GM12878 (cell line): ENCODE results near the gene BARHL1. TPM values are rescaled to one million over a fixed set of nuclear protein-coding genes. Genes with fewer than 3 reads are reported as not detected.

Experiments used
- ATAC-seq: fragments of 200-7000 bp; cut with Tn5 transposase; 3 replicates; pipeline ENCODE4 v1.9.1; 2020; ENCODE audit warnings: mild to moderate bottlenecking, moderate library complexity
- BruUV-seq: library from RNA; stranded (reverse); fragments of 400-500 nt; replicated peaks from 2 replicates; lab custom pipeline; 2021; lab: Mats Ljungman, UMichigan
- CTCF ChIA-PET: fragments of 300-600 bp; sonication (Branson Sonifier 250); formaldehyde crosslinking; extraction: SDS; loops from one replicate; lab custom pipeline; 2021; ENCODE audit warnings: inconsistent platforms; lab: Yijun Ruan, JAX
- POLR2A ChIA-PET: fragments of 350-600 bp; formaldehyde crosslinking; extraction: SDS; loops from one replicate; lab custom pipeline; 2021; ENCODE audit warnings: inconsistent platforms; lab: Charles Lee
- RAD21 ChIA-PET: fragments of 300-600 bp; sonication (Branson Sonifier 250); formaldehyde crosslinking; loops from one replicate; lab custom pipeline; 2023; ENCODE audit warnings: antibody characterized with exemption; ENCODE audit not compliant: unreplicated experiment; lab: Charles Lee
- SMC1A ChIA-PET: fragments of 300-600 bp; sonication (Branson Sonifier 250); formaldehyde crosslinking; loops from one replicate; lab custom pipeline; 2023; ENCODE audit not compliant: unreplicated experiment, uncharacterized antibody; lab: Charles Lee
- DNase-seq: peaks from one replicate; pipeline ENCODE4 v3.0.0-alpha.2; 2011; ENCODE audit warnings: low read depth, low spot score
- FAIRE-seq: peaks from 3 replicates; lab custom pipeline; 2011; peaks lifted over from hg19 to GRCh38; lab: Jason Lieb, UNC
- H2AFZ ChIP-seq: 2 replicates; pipeline ENCODE4 v1.6.0; 2011; ENCODE audit warnings: low read depth, low read length, control low read depth; ENCODE audit not compliant: control insufficient read depth
- H3K27ac ChIP-seq: 2 replicates; pipeline ENCODE4 v1.5.1; 2011; ENCODE audit warnings: control low read depth; ENCODE audit not compliant: control insufficient read depth, insufficient read depth
- H3K27me3 ChIP-seq, 2 experiments: replicated peaks in 1 of 2; 2 replicates each; pipeline versions ENCODE4 v1.6.0 to v1.6.1; 2011; ENCODE audit warnings: low read length in 1 of 2; ENCODE audit not compliant: control insufficient read depth in 2 of 2, insufficient read depth in 2 of 2
- H3K36me3 ChIP-seq, 2 experiments: 2 replicates each; pipeline ENCODE4 v1.5.1; 2011; ENCODE audit warnings: low read length in 1 of 2; ENCODE audit not compliant: control insufficient read depth in 2 of 2, insufficient read depth in 2 of 2
- H3K4me1 ChIP-seq: 2 replicates; pipeline ENCODE4 v1.6.1; 2011; ENCODE audit warnings: mild to moderate bottlenecking, low read length, moderate library complexity, mixed read lengths; ENCODE audit not compliant: control insufficient read depth, insufficient read depth
- H3K4me2 ChIP-seq: 2 replicates; pipeline ENCODE4 v1.6.0; 2011; ENCODE audit warnings: control low read depth; ENCODE audit not compliant: control insufficient read depth, insufficient read depth
- H3K4me3 ChIP-seq: fragments of 200-600 bp; sonication (generic); 2 replicates; pipeline ENCODE4 v1.5.1; 2016
- H3K79me2 ChIP-seq: 2 replicates; pipeline ENCODE4 v1.6.0; 2011; ENCODE audit warnings: low read length; ENCODE audit not compliant: control insufficient read depth, insufficient read depth
- H3K9ac ChIP-seq: 2 replicates; pipeline ENCODE4 v1.8.0; 2011; ENCODE audit warnings: low read length, control low read depth, mixed read lengths; ENCODE audit not compliant: control insufficient read depth, insufficient read depth
- H3K9me3 ChIP-seq: replicated peaks from 3 replicates; pipeline ENCODE4 v1.5.1; 2011; ENCODE audit warnings: mild to moderate bottlenecking, low read length; ENCODE audit not compliant: control insufficient read depth, insufficient read depth
- H4K20me1 ChIP-seq: 2 replicates; pipeline ENCODE4 v1.6.0; 2011; ENCODE audit not compliant: control insufficient read depth, insufficient read depth
- CBX5 ChIP-seq: sonication (generic); IDR thresholded peaks from 2 replicates; pipeline ENCODE4 v1.6.1; 2016; ENCODE audit warnings: low read depth, moderate library complexity, mild to moderate bottlenecking, inconsistent platforms
- MYB ChIP-seq: fragments of 150-350 bp; IDR thresholded peaks from 2 replicates; pipeline ENCODE4 v1.6.1; 2014; ENCODE audit warnings: mild to moderate bottlenecking, low read depth, low read length, borderline replicate concordance
- POLR2AphosphoS2 ChIP-seq: IDR thresholded peaks from 2 replicates; pipeline ENCODE4 v1.6.1; 2011; ENCODE audit warnings: low read depth, mild to moderate bottlenecking, low read length, improper control_type of control experiment, moderate library complexity
- POLR2AphosphoS5 ChIP-seq: IDR thresholded peaks from 2 replicates; pipeline ENCODE4 v1.6.1; 2011; ENCODE audit warnings: mild to moderate bottlenecking, low read length, inconsistent platforms
- SMC3 ChIP-seq: IDR thresholded peaks from 2 replicates; pipeline ENCODE4 v1.6.1; 2011; ENCODE audit warnings: low read length, improper control_type of control experiment, borderline replicate concordance
- WGBS: methylation state at CpG from one replicate; pipeline ENCODE4 v1.1.6; 2016; ENCODE audit warnings: low lambda C conversion rate; ENCODE audit not compliant: insufficient replicate concordance, insufficient coverage; ENCODE audit errors: missing lambda C conversion rate; 5-methylcytosine and 5-hydroxymethylcytosine counted together
- in situ Hi-C: fragments of 300-500 bp; cut with MboI; formaldehyde crosslinking; loops from 9 replicates; pipeline ENCODE4 v1.14.3; 2018; ENCODE audit warnings: mixed read lengths
- intact Hi-C: fragments of 100-400 bp; cut with micrococcal nuclease; formaldehyde crosslinking; loops from one replicate; pipeline ENCODE4 v1.14.2; 2022; ENCODE audit not compliant: unreplicated experiment
- polyA plus RNA-seq, 11 experiments: library from polyadenylated mRNA; depleted of rRNA in 4 of 11; unstranded in 6 of 11; stranded (reverse) in 5 of 11; fragments of >200 nt; fragmentation: Nextera tagmentation in 4 of 11; fragmentation: Illumina TruSeq in 1 of 11; extraction: Ambion mirVana in 4 of 11; extraction: Trizol in 1 of 11; gene quantifications; 1 replicate in 1 of 11; 2 replicates in 10 of 11; pipeline versions ENCODE4 v1.2.1 to v1.2.3, GENCODE V29; 2011 to 2016; ENCODE audit warnings: inconsistent platforms in 2 of 11, missing spikeins in 2 of 11, low read depth in 1 of 11
- total RNA-seq, 4 experiments: library from RNA; depleted of rRNA in 3 of 4; stranded (reverse); fragments of >200 nt in 3 of 4; fragmentation: Illumina TruSeq in 1 of 4; extraction: Trizol in 1 of 4; gene quantifications; 2 replicates each; pipeline versions ENCODE4 v1.2.1 to v1.2.3, GENCODE V29; 2013 to 2021
- TF ChIP-seq, protein P1 (sequence below): fragments of 450-650 bp; formaldehyde crosslinking; IDR thresholded peaks from 2 replicates; pipeline ENCODE4 v1.4.0; 2020; ENCODE audit warnings: mild to moderate bottlenecking, moderate library complexity
- TF ChIP-seq, protein P2 (sequence below): fragments of 450-650 bp; formaldehyde crosslinking; IDR thresholded peaks from 2 replicates; pipeline ENCODE4 v1.4.0; 2022; ENCODE audit warnings: mild to moderate bottlenecking, moderate library complexity
- TF ChIP-seq, protein P3 (sequence below): fragments of 450-650 bp; IDR thresholded peaks from 2 replicates; pipeline ENCODE4 v1.6.1; 2017; ENCODE audit warnings: mild to moderate bottlenecking, low read depth, inconsistent platforms; ENCODE audit not compliant: poor library complexity, severe bottlenecking
- TF ChIP-seq, protein P4 (sequence below): fragments of 450-650 bp; IDR thresholded peaks from 2 replicates; pipeline ENCODE4 v1.6.1; 2014; ENCODE audit warnings: mild to moderate bottlenecking

Gene BARHL1
- total and polyA plus RNA-seq, 10 of the 15 experiments (the other 5 are each of a cell fraction or from before 2014, with no cell fraction given) = not detected

DNA sequence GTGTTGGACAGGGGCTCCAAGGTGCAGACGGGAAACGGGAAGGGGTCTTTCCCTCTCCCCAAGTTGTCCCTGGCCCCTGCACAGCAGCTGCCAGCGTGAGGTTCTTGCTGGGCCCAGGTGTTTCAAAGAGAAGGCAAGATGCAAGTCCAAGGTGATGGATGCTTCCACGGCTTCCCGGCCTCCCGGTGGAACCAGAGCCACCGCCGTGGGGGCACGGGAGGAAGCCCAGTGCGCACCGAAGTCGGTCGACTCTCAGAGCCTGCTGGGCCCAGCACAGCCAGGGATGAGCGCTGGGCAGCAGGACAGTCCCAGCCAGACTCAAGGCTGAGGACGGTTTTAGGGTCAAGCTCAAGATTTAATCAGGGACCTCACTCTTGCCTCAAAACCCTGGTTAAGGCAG lies 25.2 kb upstream of the BARHL1 start:
- no peaks in the 10 kb centered on the region for H3K9me3 ChIP-seq
- ChIA-PET POLR2A (no interaction called here), CTCF (no interaction called here), SMC1A (no interaction called here), RAD21 (no interaction called here)
- no peak overlapping the region for H3K27ac ChIP-seq
- FAIRE-seq (no peak), DNase-seq (no peak), ATAC-seq (no peak)
- no peaks in the 10 kb centered on the region for H4K20me1 ChIP-seq
- H3K79me2 ChIP-seq = no peaks in the 10 kb centered on the region
- no peak overlapping the region for H3K4me2 ChIP-seq
- in situ Hi-C loops (no loop called here), intact Hi-C loops (no loop called here)
- TF ChIP-seq, protein P1, sequence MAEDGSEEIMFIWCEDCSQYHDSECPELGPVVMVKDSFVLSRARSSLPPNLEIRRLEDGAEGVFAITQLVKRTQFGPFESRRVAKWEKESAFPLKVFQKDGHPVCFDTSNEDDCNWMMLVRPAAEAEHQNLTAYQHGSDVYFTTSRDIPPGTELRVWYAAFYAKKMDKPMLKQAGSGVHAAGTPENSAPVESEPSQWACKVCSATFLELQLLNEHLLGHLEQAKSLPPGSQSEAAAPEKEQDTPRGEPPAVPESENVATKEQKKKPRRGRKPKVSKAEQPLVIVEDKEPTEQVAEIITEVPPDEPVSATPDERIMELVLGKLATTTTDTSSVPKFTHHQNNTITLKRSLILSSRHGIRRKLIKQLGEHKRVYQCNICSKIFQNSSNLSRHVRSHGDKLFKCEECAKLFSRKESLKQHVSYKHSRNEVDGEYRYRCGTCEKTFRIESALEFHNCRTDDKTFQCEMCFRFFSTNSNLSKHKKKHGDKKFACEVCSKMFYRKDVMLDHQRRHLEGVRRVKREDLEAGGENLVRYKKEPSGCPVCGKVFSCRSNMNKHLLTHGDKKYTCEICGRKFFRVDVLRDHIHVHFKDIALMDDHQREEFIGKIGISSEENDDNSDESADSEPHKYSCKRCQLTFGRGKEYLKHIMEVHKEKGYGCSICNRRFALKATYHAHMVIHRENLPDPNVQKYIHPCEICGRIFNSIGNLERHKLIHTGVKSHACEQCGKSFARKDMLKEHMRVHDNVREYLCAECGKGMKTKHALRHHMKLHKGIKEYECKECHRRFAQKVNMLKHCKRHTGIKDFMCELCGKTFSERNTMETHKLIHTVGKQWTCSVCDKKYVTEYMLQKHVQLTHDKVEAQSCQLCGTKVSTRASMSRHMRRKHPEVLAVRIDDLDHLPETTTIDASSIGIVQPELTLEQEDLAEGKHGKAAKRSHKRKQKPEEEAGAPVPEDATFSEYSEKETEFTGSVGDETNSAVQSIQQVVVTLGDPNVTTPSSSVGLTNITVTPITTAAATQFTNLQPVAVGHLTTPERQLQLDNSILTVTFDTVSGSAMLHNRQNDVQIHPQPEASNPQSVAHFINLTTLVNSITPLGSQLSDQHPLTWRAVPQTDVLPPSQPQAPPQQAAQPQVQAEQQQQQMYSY (CRISPR knock-in tag) = no peak
- TF ChIP-seq, protein P2, sequence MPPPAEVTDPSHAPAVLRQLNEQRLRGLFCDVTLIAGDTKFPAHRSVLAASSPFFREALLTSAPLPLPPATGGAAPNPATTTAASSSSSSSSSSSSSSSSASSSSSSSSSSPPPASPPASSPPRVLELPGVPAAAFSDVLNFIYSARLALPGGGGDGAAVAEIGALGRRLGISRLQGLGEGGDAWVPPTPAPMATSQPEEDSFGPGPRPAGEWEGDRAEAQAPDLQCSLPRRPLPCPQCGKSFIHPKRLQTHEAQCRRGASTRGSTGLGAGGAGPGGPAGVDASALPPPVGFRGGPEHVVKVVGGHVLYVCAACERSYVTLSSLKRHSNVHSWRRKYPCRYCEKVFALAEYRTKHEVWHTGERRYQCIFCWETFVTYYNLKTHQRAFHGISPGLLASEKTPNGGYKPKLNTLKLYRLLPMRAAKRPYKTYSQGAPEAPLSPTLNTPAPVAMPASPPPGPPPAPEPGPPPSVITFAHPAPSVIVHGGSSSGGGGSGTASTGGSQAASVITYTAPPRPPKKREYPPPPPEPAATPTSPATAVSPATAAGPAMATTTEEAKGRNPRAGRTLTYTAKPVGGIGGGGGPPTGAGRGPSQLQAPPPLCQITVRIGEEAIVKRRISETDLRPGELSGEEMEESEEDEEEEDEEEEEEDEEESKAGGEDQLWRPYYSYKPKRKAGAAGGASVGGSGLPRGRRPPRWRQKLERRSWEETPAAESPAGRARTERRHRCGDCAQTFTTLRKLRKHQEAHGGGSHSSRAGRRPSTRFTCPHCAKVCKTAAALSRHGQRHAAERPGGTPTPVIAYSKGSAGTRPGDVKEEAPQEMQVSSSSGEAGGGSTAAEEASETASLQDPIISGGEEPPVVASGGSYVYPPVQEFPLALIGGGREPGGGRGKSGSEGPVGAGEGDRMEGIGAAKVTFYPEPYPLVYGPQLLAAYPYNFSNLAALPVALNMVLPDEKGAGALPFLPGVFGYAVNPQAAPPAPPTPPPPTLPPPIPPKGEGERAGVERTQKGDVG (CRISPR knock-in tag) = no peak
- TF ChIP-seq POLR2AphosphoS5 (no peak), CBX5 (no peak), MYB (no peak), SMC3 (no peak), POLR2AphosphoS2 (no peak)
- TF ChIP-seq, protein P3, sequence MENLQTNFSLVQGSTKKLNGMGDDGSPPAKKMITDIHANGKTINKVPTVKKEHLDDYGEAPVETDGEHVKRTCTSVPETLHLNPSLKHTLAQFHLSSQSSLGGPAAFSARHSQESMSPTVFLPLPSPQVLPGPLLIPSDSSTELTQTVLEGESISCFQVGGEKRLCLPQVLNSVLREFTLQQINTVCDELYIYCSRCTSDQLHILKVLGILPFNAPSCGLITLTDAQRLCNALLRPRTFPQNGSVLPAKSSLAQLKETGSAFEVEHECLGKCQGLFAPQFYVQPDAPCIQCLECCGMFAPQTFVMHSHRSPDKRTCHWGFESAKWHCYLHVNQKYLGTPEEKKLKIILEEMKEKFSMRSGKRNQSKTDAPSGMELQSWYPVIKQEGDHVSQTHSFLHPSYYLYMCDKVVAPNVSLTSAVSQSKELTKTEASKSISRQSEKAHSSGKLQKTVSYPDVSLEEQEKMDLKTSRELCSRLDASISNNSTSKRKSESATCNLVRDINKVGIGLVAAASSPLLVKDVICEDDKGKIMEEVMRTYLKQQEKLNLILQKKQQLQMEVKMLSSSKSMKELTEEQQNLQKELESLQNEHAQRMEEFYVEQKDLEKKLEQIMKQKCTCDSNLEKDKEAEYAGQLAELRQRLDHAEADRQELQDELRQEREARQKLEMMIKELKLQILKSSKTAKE = no peak
- TF ChIP-seq, protein P4, sequence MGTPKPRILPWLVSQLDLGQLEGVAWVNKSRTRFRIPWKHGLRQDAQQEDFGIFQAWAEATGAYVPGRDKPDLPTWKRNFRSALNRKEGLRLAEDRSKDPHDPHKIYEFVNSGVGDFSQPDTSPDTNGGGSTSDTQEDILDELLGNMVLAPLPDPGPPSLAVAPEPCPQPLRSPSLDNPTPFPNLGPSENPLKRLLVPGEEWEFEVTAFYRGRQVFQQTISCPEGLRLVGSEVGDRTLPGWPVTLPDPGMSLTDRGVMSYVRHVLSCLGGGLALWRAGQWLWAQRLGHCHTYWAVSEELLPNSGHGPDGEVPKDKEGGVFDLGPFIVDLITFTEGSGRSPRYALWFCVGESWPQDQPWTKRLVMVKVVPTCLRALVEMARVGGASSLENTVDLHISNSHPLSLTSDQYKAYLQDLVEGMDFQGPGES = no peak
- no peak overlapping the region for H3K9ac ChIP-seq
- H2AFZ ChIP-seq = no peak overlapping the region
- no TSS peak for BruUV-seq
- H3K36me3 ChIP-seq = no peaks in the 10 kb centered on the region
- H3K4me1 ChIP-seq = no peaks in the 10 kb centered on the region
- no peaks in the 10 kb centered on the region; a peak in 1 of 4 replicates for H3K27me3 ChIP-seq
- H3K4me3 ChIP-seq = no peak overlapping the region
- WGBS = 32% methylated on average over 15 of the region's 15 CpGs
